Measurements from ENCODE around the gene GLMP. TPM values are rescaled to one million over a fixed set of nuclear protein-coding genes. Genes with fewer than 3 reads are reported as not detected.

Gene GLMP
- total RNA-seq, 1 experiment from 2014 or later = 60.2 TPM

- Histone ChIP-seq H3K9me3 (ENCODE audit: control insufficient read depth, insufficient read depth, low read depth, low read length) (no peaks in the 10 kb centered on the region), H3K36me3 (ENCODE audit: control insufficient read depth, insufficient read depth, low read length) (peaks cover 27% of the 10 kb centered on the region), H3K4me1 (ENCODE audit: control insufficient read depth, insufficient read depth, low read length) (peaks cover 10% of the 10 kb centered on the region), H3K27ac (ENCODE audit: low read length) (no peak overlapping the region), H3K27me3 (ENCODE audit: control insufficient read depth, insufficient read depth, low read length) (no peaks in the 10 kb centered on the region), H3K4me3 (ENCODE audit: low read depth in 2 of 2, low read length in 2 of 2) (no peak overlapping the region)
- BruUV-seq (replicated peaks) = TSS peak; percentile 50
- no peak for ATAC-seq
- TF ChIP-seq, protein P1, sequence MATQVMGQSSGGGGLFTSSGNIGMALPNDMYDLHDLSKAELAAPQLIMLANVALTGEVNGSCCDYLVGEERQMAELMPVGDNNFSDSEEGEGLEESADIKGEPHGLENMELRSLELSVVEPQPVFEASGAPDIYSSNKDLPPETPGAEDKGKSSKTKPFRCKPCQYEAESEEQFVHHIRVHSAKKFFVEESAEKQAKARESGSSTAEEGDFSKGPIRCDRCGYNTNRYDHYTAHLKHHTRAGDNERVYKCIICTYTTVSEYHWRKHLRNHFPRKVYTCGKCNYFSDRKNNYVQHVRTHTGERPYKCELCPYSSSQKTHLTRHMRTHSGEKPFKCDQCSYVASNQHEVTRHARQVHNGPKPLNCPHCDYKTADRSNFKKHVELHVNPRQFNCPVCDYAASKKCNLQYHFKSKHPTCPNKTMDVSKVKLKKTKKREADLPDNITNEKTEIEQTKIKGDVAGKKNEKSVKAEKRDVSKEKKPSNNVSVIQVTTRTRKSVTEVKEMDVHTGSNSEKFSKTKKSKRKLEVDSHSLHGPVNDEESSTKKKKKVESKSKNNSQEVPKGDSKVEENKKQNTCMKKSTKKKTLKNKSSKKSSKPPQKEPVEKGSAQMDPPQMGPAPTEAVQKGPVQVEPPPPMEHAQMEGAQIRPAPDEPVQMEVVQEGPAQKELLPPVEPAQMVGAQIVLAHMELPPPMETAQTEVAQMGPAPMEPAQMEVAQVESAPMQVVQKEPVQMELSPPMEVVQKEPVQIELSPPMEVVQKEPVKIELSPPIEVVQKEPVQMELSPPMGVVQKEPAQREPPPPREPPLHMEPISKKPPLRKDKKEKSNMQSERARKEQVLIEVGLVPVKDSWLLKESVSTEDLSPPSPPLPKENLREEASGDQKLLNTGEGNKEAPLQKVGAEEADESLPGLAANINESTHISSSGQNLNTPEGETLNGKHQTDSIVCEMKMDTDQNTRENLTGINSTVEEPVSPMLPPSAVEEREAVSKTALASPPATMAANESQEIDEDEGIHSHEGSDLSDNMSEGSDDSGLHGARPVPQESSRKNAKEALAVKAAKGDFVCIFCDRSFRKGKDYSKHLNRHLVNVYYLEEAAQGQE (IDR thresholded peaks at IDR 0.05; ENCODE audit: insufficient read depth in 1 of 2, low read depth in 2 of 2, low read length in 1 of 2) = no peak
- TF ChIP-seq TCF7L2 (IDR thresholded peaks at IDR 0.05; ENCODE audit: low read depth, low read length) (no peak), CTCF (IDR thresholded peaks at IDR 0.05) (no peak), POLR2AphosphoS5 (IDR thresholded peaks at IDR 0.05; ENCODE audit: low read depth, low read length) (no peak), SIN3A (IDR thresholded peaks at IDR 0.05; ENCODE audit: borderline replicate concordance, insufficient read depth, low read depth, low read length) (no peak)
- POLR2A ChIA-PET = no interaction called here
- intact Hi-C loops (cut with micrococcal nuclease; ENCODE audit: unreplicated experiment) = no loop called here
- no peak for DNase-seq (ENCODE audit: low read depth, low spot score)
- in situ Hi-C loops (cut with HindIII; ENCODE audit: low pct_unique_long_range_greater_than_20kb, low sequenced_read_pairs) = no loop called here
- CTCF ChIA-PET = no interaction called here
Observed at GRCh38 chr1:156266051-156266450, 29.4 kb downstream of the GLMP start.

GRCh38 chr1:156263288-156263655 is 32.2 kb downstream of the GLMP start:
- CTCF ChIA-PET = interaction anchor here (1.0 kb wide), 1 partner anchor 11 kb away, joined by 3 read pairs; no protein-coding TSS in a partner anchor
- ATAC-seq (peak; percentile 12), DNase-seq (ENCODE audit: low read depth, low spot score) (no peak)
- Histone ChIP-seq H3K36me3 (ENCODE audit: control insufficient read depth, insufficient read depth, low read length) (peaks cover 34% of the 10 kb centered on the region), H3K27me3 (ENCODE audit: control insufficient read depth, insufficient read depth, low read length) (no peaks in the 10 kb centered on the region), H3K27ac (ENCODE audit: low read length) (peak overlapping the region; percentile 12; the same call in 1 of the 2 replicates), H3K4me1 (ENCODE audit: control insufficient read depth, insufficient read depth, low read length) (peaks cover 10% of the 10 kb centered on the region), H3K4me3 (ENCODE audit: low read depth in 2 of 2, low read length in 2 of 2) (no peak overlapping the region), H3K9me3 (ENCODE audit: control insufficient read depth, insufficient read depth, low read depth, low read length) (no peaks in the 10 kb centered on the region)
- POLR2A ChIA-PET = no interaction called here
- TF ChIP-seq CTCF (IDR thresholded peaks at IDR 0.05) (no peak), POLR2AphosphoS5 (IDR thresholded peaks at IDR 0.05; ENCODE audit: low read depth, low read length) (no peak)
- TF ChIP-seq, protein P1 (IDR thresholded peaks at IDR 0.05; ENCODE audit: insufficient read depth in 1 of 2, low read depth in 2 of 2, low read length in 1 of 2) = no peak
- BruUV-seq (replicated peaks) = no TSS peak
- intact Hi-C loops (cut with micrococcal nuclease; ENCODE audit: unreplicated experiment) (no loop called here), in situ Hi-C loops (cut with HindIII; ENCODE audit: low pct_unique_long_range_greater_than_20kb, low sequenced_read_pairs) (no loop called here)
